ENCODE measurements around the gene SS18L1.

Gene SS18L1

GRCh38 chr20:62127799-62128198, 15.8 kb upstream of the SS18L1 start:
- TF ChIP-seq EZH2phosphoT487 (IDR thresholded peaks at IDR 0.05; ENCODE audit: borderline replicate concordance) = no peak
- no peak for TF ChIP-seq CTCF (conservative IDR thresholded peaks at IDR 0.05; ENCODE audit: low read length)
- H3K4me2 ChIP-seq (ENCODE audit: low read depth, low read length, poor library complexity, severe bottlenecking) = peak overlapping the region; percentile 39

GRCh38 chr20:62128502-62128901, 15.1 kb upstream of the SS18L1 start:
- Histone ChIP-seq H3K4me3 (ENCODE audit: low read length, poor library complexity, severe bottlenecking) (no peak overlapping the region), H3K9ac (ENCODE audit: low read depth, low read length, poor library complexity, severe bottlenecking) (no peak overlapping the region), H3K27me3 (ENCODE audit: insufficient read depth, low read length, poor library complexity, severe bottlenecking) (no peaks in the 10 kb centered on the region), H3K9me2 (replicated peaks; ENCODE audit: low read depth, low read length) (no peaks in the 10 kb centered on the region), H3K4me2 (ENCODE audit: low read depth, low read length, poor library complexity, severe bottlenecking) (no peak overlapping the region), H3F3A (ENCODE audit: low read depth) (no peaks in the 10 kb centered on the region), H2AFZ (ENCODE audit: low read length) (no peak overlapping the region), H3K4me1 (ENCODE audit: insufficient read depth, low read length, poor library complexity, severe bottlenecking) (peaks cover 40% of the 10 kb centered on the region), H4K20me1 (ENCODE audit: insufficient read depth, low read length, poor library complexity, severe bottlenecking) (peaks cover 33% of the 10 kb centered on the region), H3K9me3 (ENCODE audit: insufficient read depth, low read depth, low read length) (no peaks in the 10 kb centered on the region), H3K36me3 (ENCODE audit: insufficient read depth, low read length) (peaks cover 80% of the 10 kb centered on the region; the same call in 1 of the 2 replicates), H3K79me2 (ENCODE audit: insufficient read depth, low read length) (peaks cover 92% of the 10 kb centered on the region)
- TF ChIP-seq CTCF (conservative IDR thresholded peaks at IDR 0.05; ENCODE audit: low read length) (no peak), EZH2phosphoT487 (IDR thresholded peaks at IDR 0.05; ENCODE audit: borderline replicate concordance) (no peak)

More at GRCh38 chr20:62127799-62128198, 15.8 kb upstream of the SS18L1 start:
- peak overlapping the region; percentile 14 for H3K9ac ChIP-seq (ENCODE audit: low read depth, low read length, poor library complexity, severe bottlenecking)
- H3K9me3 ChIP-seq (ENCODE audit: insufficient read depth, low read depth, low read length) = no peaks in the 10 kb centered on the region
- H4K20me1 ChIP-seq (ENCODE audit: insufficient read depth, low read length, poor library complexity, severe bottlenecking) = peaks cover 34% of the 10 kb centered on the region
- H2AFZ ChIP-seq (ENCODE audit: low read length) = no peak overlapping the region
- peaks cover 43% of the 10 kb centered on the region for H3K4me1 ChIP-seq (ENCODE audit: insufficient read depth, low read length, poor library complexity, severe bottlenecking)
- H3K79me2 ChIP-seq (ENCODE audit: insufficient read depth, low read length) = peaks cover 96% of the 10 kb centered on the region
- no peaks in the 10 kb centered on the region for H3K27me3 ChIP-seq (ENCODE audit: insufficient read depth, low read length, poor library complexity, severe bottlenecking)
- H3K36me3 ChIP-seq (ENCODE audit: insufficient read depth, low read length) = peaks cover 73% of the 10 kb centered on the region; the same call in 1 of the 2 replicates
- no peaks in the 10 kb centered on the region for H3K9me2 ChIP-seq (replicated peaks; ENCODE audit: low read depth, low read length)
- H3K4me3 ChIP-seq (ENCODE audit: low read length, poor library complexity, severe bottlenecking) = no peak overlapping the region
- H3F3A ChIP-seq (ENCODE audit: low read depth) = no peaks in the 10 kb centered on the region

GRCh38 chr20:62129731-62130531, 13.6 kb upstream of the SS18L1 start:
- Histone ChIP-seq H3K27me3 (ENCODE audit: insufficient read depth, low read length, poor library complexity, severe bottlenecking) (no peaks in the 10 kb centered on the region), H3K36me3 (ENCODE audit: insufficient read depth, low read length) (peaks cover 91% of the 10 kb centered on the region; the same call in 1 of the 2 replicates), H2AFZ (ENCODE audit: low read length) (no peak overlapping the region), H3K9me2 (replicated peaks; ENCODE audit: low read depth, low read length) (no peaks in the 10 kb centered on the region), H3K9ac (ENCODE audit: low read depth, low read length, poor library complexity, severe bottlenecking) (peak overlapping the region; percentile 44), H3K4me3 (ENCODE audit: low read length, poor library complexity, severe bottlenecking) (no peak overlapping the region), H3K4me1 (ENCODE audit: insufficient read depth, low read length, poor library complexity, severe bottlenecking) (peaks cover 31% of the 10 kb centered on the region), H3F3A (ENCODE audit: low read depth) (no peaks in the 10 kb centered on the region), H4K20me1 (ENCODE audit: insufficient read depth, low read length, poor library complexity, severe bottlenecking) (peaks cover 27% of the 10 kb centered on the region), H3K9me3 (ENCODE audit: insufficient read depth, low read depth, low read length) (no peaks in the 10 kb centered on the region), H3K4me2 (ENCODE audit: low read depth, low read length, poor library complexity, severe bottlenecking) (peak overlapping the region; percentile 48), H3K79me2 (ENCODE audit: insufficient read depth, low read length) (peaks cover 82% of the 10 kb centered on the region)
- TF ChIP-seq CTCF (conservative IDR thresholded peaks at IDR 0.05; ENCODE audit: low read length) (no peak), EZH2phosphoT487 (IDR thresholded peaks at IDR 0.05; ENCODE audit: borderline replicate concordance) (no peak)
